HEK293 (cell line): Measurements from ENCODE around the gene MAP1LC3A.

ENCODE experiments used
- CTCF ChIA-PET: fragments of 350-600 bp; formaldehyde crosslinking; extraction: SDS; loops from one replicate; lab custom pipeline; 2021; ENCODE audit warnings: antibody characterized with exemption; lab: Yijun Ruan, JAX
- POLR2A ChIA-PET: fragments of 300-600 bp; formaldehyde crosslinking; extraction: SDS; loops from one replicate; lab custom pipeline; 2020; ENCODE audit warnings: antibody characterized with exemption, inconsistent platforms; lab: Yijun Ruan, JAX
- H3K27ac ChIP-seq: fragments of 200-500 bp; sonication (Bioruptor generic); 2 replicates; pipeline ENCODE4 v1.5.1; 2014; ENCODE audit warnings: low read depth, low read length, control low read depth, inconsistent platforms; ENCODE audit errors: extremely low read depth
- H3K36me3 ChIP-seq, 2 experiments: fragments of 200-500 bp in 1 of 2; sonication (Bioruptor generic) in 1 of 2; 1 replicate in 1 of 2; 2 replicates in 1 of 2; pipeline ENCODE4 v1.5.1; 2014 to 2017; ENCODE audit warnings: inconsistent platforms in 2 of 2, low read length in 2 of 2; ENCODE audit not compliant: control insufficient read depth in 2 of 2, insufficient read depth in 1 of 2
- H3K4me1 ChIP-seq: fragments of 200-500 bp; sonication (Bioruptor generic); 2 replicates; pipeline ENCODE4 v1.5.1; 2014; ENCODE audit warnings: mild to moderate bottlenecking, low read length, inconsistent platforms; ENCODE audit not compliant: control insufficient read depth, insufficient read depth
- H3K4me3 ChIP-seq: 2 replicates; pipeline ENCODE4 v1.5.1; 2011; ENCODE audit warnings: low read depth, mild to moderate bottlenecking, control low read depth, low read length, moderate library complexity
- H3K9me3 ChIP-seq: fragments of 200-500 bp; sonication (Bioruptor generic); 2 replicates; pipeline ENCODE4 v1.5.1; 2014; ENCODE audit warnings: low read depth, low read length, inconsistent platforms; ENCODE audit not compliant: control insufficient read depth, insufficient read depth
- BCL11A ChIP-seq: fragments of 450-650 bp; formaldehyde crosslinking; IDR thresholded peaks from 2 replicates; pipeline ENCODE4 v1.5.1; 2016; ENCODE audit warnings: low read depth, missing biosample characterization, missing genetic modification characterization
- MEIS1 ChIP-seq: sonication (generic); formaldehyde crosslinking; IDR thresholded peaks from 2 replicates; pipeline ENCODE4 v1.8.1; 2022; ENCODE audit warnings: missing genetic modification reagents, mild to moderate bottlenecking, borderline replicate concordance
- SP2 ChIP-seq: fragments of 450-650 bp; formaldehyde crosslinking; IDR thresholded peaks from 2 replicates; pipeline ENCODE4 v1.5.1; 2016; ENCODE audit warnings: missing biosample characterization, missing genetic modification characterization
- ZNF202 ChIP-seq: fragments of 450-650 bp; formaldehyde crosslinking; IDR thresholded peaks from 2 replicates; pipeline ENCODE4 v1.5.1; 2016; ENCODE audit warnings: missing biosample characterization, missing genetic modification characterization, borderline replicate concordance
- ZNF26 ChIP-seq: fragments of 450-650 bp; formaldehyde crosslinking; IDR thresholded peaks from 2 replicates; pipeline ENCODE4 v1.5.1; 2016; ENCODE audit warnings: missing biosample characterization, missing genetic modification characterization
- ZNF426 ChIP-seq: fragments of 450-650 bp; formaldehyde crosslinking; IDR thresholded peaks from 2 replicates; pipeline ENCODE4 v1.5.1; 2017; ENCODE audit warnings: missing biosample characterization, missing genetic modification characterization, mild to moderate bottlenecking, inconsistent platforms, moderate library complexity
- ZNF518A ChIP-seq: fragments of 450-650 bp; formaldehyde crosslinking; conservative IDR thresholded peaks from 2 replicates; pipeline ENCODE4 v1.5.1; 2016; ENCODE audit warnings: low read depth, missing biosample characterization, missing genetic modification characterization
- ZNF623 ChIP-seq: fragments of 450-650 bp; formaldehyde crosslinking; IDR thresholded peaks from 2 replicates; pipeline ENCODE4 v1.5.1; 2016; ENCODE audit warnings: missing biosample characterization, missing genetic modification characterization
- ZNF624 ChIP-seq: fragments of 450-650 bp; formaldehyde crosslinking; IDR thresholded peaks from 2 replicates; pipeline ENCODE4 v1.5.1; 2017; ENCODE audit warnings: missing biosample characterization, missing genetic modification characterization
- TF ChIP-seq, protein P1 (sequence below): fragments of 450-650 bp; formaldehyde crosslinking; IDR thresholded peaks from 2 replicates; pipeline ENCODE4; 2016; ENCODE audit warnings: missing biosample characterization, missing genetic modification characterization
- TF ChIP-seq, protein P2 (sequence below): fragments of 450-650 bp; formaldehyde crosslinking; IDR thresholded peaks from 2 replicates; pipeline ENCODE4 v1.5.1; 2016; ENCODE audit warnings: missing biosample characterization, missing genetic modification characterization, borderline replicate concordance
- TF ChIP-seq, protein P3 (sequence below): fragments of 450-650 bp; formaldehyde crosslinking; IDR thresholded peaks from 2 replicates; pipeline ENCODE4 v1.5.1; 2016; ENCODE audit warnings: missing biosample characterization, missing genetic modification characterization
- TF ChIP-seq, protein P4 (sequence below): fragments of 450-650 bp; formaldehyde crosslinking; IDR thresholded peaks from 2 replicates; pipeline ENCODE4 v1.5.1; 2016; ENCODE audit warnings: missing biosample characterization, missing genetic modification characterization
- TF ChIP-seq, protein P5 (sequence below): fragments of 450-650 bp; formaldehyde crosslinking; IDR thresholded peaks from 2 replicates; pipeline ENCODE4 v1.5.0; 2017; ENCODE audit warnings: missing biosample characterization, missing genetic modification characterization, borderline replicate concordance
- TF ChIP-seq, protein P6 (sequence below): fragments of 450-650 bp; formaldehyde crosslinking; IDR thresholded peaks from 2 replicates; pipeline ENCODE4 v1.5.1; 2016; ENCODE audit warnings: missing biosample characterization, missing genetic modification characterization

MAP1LC3A gene

GRCh38 chr20:34543463-34544056 is 15.0 kb upstream of the MAP1LC3A start:
- CTCF ChIA-PET, result interaction anchor here (1.0 to 1.4 kb wide), 4 partner anchors 13 to 231 kb away, joined by 3 to 6 read pairs (median 4); partner anchors contain the start of gene DYNLRB1
- no peaks in the 10 kb centered on the region for H3K9me3 ChIP-seq
- peaks cover 0 to 39% of the 10 kb centered on the region in 2 experiments; a peak in 2 of 3 replicates for H3K36me3 ChIP-seq
- TF ChIP-seq, protein P1, sequence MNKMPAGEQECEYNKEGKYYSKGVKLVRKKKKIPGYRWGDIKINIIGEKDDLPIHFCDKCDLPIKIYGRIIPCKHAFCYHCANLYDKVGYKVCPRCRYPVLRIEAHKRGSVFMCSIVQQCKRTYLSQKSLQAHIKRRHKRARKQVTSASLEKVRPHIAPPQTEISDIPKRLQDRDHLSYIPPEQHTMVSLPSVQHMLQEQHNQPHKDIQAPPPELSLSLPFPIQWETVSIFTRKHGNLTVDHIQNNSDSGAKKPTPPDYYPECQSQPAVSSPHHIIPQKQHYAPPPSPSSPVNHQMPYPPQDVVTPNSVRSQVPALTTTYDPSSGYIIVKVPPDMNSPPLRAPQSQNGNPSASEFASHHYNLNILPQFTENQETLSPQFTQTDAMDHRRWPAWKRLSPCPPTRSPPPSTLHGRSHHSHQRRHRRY (tag by site-specific recombination), result no peak
- TF ChIP-seq ZNF202, result no peak
- TF ChIP-seq, protein P2, sequence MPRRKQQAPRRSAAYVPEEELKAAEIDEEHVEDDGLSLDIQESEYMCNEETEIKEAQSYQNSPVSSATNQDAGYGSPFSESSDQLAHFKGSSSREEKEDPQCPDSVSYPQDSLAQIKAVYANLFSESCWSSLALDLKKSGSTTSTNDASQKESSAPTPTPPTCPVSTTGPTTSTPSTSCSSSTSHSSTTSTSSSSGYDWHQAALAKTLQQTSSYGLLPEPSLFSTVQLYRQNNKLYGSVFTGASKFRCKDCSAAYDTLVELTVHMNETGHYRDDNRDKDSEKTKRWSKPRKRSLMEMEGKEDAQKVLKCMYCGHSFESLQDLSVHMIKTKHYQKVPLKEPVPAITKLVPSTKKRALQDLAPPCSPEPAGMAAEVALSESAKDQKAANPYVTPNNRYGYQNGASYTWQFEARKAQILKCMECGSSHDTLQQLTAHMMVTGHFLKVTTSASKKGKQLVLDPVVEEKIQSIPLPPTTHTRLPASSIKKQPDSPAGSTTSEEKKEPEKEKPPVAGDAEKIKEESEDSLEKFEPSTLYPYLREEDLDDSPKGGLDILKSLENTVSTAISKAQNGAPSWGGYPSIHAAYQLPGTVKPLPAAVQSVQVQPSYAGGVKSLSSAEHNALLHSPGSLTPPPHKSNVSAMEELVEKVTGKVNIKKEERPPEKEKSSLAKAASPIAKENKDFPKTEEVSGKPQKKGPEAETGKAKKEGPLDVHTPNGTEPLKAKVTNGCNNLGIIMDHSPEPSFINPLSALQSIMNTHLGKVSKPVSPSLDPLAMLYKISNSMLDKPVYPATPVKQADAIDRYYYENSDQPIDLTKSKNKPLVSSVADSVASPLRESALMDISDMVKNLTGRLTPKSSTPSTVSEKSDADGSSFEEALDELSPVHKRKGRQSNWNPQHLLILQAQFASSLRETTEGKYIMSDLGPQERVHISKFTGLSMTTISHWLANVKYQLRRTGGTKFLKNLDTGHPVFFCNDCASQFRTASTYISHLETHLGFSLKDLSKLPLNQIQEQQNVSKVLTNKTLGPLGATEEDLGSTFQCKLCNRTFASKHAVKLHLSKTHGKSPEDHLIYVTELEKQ (tag by site-specific recombination), result no peak
- TF ChIP-seq ZNF426 (tag by site-specific recombination), result no peak
- no peak for TF ChIP-seq ZNF623 (tag by site-specific recombination)
- TF ChIP-seq ZNF26 (tag by site-specific recombination), result no peak
- TF ChIP-seq, protein P3, sequence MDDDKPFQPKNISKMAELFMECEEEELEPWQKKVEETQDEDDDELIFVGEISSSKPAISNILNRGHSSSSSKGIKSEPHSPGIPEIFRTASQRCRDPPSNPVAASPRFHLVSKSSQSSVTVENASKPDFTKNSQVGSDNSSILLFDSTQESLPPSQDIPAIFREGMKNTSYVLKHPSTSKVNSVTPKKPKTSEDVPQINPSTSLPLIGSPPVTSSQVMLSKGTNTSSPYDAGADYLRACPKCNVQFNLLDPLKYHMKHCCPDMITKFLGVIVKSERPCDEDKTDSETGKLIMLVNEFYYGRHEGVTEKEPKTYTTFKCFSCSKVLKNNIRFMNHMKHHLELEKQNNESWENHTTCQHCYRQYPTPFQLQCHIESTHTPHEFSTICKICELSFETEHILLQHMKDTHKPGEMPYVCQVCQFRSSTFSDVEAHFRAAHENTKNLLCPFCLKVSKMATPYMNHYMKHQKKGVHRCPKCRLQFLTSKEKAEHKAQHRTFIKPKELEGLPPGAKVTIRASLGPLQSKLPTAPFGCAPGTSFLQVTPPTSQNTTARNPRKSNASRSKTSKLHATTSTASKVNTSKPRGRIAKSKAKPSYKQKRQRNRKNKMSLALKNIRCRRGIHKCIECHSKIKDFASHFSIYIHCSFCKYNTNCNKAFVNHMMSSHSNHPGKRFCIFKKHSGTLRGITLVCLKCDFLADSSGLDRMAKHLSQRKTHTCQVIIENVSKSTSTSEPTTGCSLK, result no peak
- TF ChIP-seq BCL11A, result no peak
- TF ChIP-seq, protein P4, sequence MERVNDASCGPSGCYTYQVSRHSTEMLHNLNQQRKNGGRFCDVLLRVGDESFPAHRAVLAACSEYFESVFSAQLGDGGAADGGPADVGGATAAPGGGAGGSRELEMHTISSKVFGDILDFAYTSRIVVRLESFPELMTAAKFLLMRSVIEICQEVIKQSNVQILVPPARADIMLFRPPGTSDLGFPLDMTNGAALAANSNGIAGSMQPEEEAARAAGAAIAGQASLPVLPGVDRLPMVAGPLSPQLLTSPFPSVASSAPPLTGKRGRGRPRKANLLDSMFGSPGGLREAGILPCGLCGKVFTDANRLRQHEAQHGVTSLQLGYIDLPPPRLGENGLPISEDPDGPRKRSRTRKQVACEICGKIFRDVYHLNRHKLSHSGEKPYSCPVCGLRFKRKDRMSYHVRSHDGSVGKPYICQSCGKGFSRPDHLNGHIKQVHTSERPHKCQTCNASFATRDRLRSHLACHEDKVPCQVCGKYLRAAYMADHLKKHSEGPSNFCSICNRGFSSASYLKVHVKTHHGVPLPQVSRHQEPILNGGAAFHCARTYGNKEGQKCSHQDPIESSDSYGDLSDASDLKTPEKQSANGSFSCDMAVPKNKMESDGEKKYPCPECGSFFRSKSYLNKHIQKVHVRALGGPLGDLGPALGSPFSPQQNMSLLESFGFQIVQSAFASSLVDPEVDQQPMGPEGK (tag by site-specific recombination), result no peak
- TF ChIP-seq SP2 (tag by site-specific recombination), result no peak
- no peak for TF ChIP-seq ZNF518A (tag by site-specific recombination)
- TF ChIP-seq, protein P5, sequence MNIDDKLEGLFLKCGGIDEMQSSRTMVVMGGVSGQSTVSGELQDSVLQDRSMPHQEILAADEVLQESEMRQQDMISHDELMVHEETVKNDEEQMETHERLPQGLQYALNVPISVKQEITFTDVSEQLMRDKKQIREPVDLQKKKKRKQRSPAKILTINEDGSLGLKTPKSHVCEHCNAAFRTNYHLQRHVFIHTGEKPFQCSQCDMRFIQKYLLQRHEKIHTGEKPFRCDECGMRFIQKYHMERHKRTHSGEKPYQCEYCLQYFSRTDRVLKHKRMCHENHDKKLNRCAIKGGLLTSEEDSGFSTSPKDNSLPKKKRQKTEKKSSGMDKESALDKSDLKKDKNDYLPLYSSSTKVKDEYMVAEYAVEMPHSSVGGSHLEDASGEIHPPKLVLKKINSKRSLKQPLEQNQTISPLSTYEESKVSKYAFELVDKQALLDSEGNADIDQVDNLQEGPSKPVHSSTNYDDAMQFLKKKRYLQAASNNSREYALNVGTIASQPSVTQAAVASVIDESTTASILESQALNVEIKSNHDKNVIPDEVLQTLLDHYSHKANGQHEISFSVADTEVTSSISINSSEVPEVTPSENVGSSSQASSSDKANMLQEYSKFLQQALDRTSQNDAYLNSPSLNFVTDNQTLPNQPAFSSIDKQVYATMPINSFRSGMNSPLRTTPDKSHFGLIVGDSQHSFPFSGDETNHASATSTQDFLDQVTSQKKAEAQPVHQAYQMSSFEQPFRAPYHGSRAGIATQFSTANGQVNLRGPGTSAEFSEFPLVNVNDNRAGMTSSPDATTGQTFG (tag by site-specific recombination), result no peak
- no peak for TF ChIP-seq ZNF624 (tag by site-specific recombination)
- TF ChIP-seq MEIS1 (CRISPR knock-in tag), result no peak
- TF ChIP-seq, protein P6, sequence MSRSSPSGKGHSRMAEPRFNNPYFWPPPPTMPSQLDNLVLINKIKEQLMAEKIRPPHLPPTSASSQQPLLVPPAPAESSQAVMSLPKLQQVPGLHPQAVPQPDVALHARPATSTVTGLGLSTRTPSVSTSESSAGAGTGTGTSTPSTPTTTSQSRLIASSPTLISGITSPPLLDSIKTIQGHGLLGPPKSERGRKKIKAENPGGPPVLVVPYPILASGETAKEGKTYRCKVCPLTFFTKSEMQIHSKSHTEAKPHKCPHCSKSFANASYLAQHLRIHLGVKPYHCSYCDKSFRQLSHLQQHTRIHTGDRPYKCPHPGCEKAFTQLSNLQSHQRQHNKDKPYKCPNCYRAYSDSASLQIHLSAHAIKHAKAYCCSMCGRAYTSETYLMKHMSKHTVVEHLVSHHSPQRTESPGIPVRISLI (tag by site-specific recombination), result no peak
- TF ChIP-seq, all 188 proteins: peak for 0
- POLR2A ChIA-PET, result interaction anchor here (0.6 kb wide), 1 partner anchor 550 kb away, joined by 3 read pairs; no protein-coding TSS in a partner anchor
- no peak overlapping the region for H3K4me3 ChIP-seq
- H3K4me1 ChIP-seq, result no peaks in the 10 kb centered on the region
- H3K27ac ChIP-seq, result no peak overlapping the region
